ENCODE data around the gene PHACTR3.

Gene PHACTR3

DNA sequence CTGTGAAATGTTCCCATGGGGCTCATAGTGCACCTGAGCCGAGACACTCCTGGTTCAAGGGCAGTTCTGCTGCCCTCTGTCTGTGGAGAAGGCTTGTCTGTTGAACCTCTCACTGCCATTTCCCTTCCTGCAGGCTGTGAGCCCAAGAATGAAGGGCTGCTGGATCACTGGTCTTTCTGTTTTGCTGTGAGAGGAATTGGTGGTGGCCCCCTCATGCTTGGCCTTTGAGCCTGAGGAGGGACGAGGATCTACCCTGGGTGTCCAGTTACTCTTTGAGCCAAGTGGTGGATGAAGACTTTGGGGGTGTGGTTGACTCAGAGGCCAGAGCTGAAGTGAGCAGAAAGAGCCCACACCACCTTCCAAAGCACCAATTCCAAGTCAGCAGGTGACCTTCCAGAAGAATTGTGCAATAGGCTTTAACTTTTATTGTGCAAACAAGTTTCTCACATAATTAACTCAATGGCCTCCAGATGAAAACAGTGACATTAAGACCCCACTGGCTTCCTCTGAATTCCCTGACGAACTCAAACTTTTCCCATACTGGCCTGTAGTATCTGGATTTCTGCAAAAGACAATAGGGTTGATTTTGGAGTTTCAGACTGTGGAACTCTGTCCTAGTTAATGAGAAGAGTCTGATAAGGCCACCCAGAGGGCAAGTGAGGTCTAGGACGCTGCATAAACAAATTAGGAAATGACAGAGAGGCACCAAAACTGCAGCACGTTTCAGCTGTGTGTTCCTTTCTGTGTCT is 101.5 kb downstream of the PHACTR3 start:
- no peak for DNase-seq

DNA sequence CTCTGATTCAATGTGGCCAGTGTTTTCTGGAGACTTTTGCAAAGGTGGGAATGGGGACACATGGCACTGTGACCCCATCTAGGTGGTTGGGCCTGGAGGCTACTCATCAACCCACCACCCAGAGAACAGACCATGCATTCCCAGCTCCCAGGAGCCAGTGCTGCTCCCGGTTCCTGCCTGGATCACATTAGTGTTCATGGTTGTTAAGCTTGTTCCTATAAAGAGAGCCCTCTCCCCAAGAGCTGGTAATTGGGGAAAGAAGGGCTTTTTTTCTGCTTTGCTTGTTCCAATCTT is 102.0 kb downstream of the PHACTR3 start:
- no peak for DNase-seq

DNA sequence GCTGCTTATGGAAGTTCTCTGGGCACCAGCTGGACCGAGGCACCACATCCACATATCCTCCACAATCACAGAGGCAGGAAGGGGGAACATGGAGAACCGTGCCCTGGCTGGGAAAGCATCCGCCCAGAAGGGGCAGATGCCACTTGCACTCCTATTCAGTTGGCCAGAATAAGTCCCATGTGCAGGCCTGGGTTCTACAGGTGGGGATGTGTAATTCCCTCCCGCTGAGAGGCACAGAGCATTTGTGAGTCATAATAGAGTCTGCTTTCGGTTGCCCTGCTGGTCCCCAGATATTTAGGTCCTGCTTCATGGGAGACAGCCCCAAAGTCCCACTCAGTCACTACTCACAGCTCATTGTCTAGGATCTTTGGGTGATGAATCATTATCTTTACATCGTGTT is 104.0 kb downstream of the PHACTR3 start:
- DNase-seq = no peak

DNA sequence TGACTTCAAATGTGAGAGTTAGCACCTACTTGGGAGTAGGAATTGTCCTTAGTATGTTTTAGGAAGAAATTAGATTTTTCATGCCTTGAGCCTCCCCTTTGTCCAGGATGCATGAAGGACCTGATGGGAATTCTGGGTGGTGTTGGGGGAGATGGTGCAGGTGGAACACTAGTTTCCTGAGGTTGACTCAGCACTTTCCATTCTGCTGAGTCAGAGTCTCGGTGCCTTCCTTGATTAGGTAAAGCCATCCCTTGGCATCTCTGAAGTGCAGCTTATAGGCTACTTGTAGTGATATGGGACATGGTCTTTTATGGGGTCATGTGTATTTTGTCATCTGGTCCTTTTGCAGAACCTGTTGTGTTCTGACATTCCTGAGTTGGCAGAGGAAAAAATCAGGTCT is 105.3 kb downstream of the PHACTR3 start:
- no peak for DNase-seq

DNA sequence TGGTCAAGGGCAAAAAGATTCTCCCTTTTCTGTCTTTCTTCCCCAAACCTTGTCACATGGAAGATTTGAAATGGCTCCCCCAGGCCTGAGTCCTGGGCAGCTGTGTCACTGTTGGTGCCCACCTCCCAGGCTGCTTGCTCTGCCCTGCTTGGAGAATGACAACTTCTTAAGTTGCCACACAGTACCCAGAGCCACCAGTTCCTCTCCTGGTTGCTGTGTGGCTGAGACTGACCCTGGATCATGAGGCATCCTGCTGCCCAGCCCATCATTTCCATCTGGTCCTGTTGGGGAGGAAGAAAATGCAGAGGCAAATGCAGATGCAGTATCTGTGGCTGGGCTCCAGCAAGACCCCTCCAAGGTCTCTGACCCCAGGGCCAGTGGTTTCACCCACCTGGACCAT is 113.7 kb downstream of the PHACTR3 start:
- peak; percentile 19 for DNase-seq

DNA sequence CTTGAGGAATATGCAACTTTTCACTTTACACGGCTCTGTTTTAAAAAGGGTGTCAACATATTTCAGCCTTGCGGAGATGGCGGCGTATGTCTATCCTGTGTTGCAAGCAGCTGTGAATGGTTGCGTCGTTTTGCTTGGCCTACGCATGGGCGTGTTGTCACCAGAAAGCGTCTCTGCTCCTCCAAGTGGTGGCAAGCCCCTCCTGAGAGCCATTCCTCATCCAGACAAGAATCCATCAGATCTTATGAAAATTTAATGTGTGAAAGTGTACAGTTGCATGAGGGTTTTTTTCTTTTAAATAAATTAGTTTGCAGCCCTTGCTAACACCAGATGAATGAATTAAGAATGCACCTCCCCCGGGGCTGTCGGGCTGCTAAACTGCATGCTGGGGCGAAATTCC is 114.4 kb downstream of the PHACTR3 start:
- DNase-seq = peak; percentile 38

DNA sequence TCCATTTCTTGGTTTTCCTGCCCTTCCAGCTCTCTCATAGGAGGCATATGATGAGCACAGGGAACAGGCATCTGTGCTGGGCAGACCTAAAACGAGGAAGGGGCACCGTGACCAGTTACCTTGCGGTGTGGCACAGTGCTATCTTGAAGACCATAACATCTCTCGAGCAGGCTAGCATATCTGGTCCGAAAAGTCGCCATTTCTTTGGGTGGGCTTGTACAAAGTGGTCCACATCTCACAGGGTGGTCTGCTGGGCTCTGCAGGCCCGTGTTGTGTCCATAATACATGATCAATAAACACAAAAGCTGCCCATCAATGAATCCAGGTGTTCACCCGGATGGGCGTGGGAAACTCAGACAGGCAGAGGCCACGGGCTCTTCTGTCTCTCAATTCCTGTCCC is 115.7 kb downstream of the PHACTR3 start:
- no peak for DNase-seq

DNA sequence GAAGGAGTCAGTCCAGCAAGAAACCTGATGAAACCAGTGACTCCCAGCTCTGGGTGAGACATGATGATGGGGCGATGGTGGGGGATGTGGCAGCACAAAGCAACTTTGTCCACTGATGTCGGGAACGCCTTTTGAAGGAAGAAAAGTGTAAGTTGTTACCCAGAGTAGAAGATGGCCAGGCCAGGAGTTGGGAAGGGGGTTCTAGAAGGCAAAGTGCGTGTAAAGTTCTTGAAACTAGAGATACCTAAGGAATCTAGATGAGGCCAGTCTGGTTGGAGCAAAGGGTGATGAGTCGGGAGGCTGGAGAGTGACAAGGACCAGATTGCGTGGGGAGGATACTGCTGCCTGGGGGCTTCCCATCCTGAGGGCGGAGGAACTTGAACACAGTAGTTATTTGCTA is 117.0 kb downstream of the PHACTR3 start:
- DNase-seq = no peak

DNA sequence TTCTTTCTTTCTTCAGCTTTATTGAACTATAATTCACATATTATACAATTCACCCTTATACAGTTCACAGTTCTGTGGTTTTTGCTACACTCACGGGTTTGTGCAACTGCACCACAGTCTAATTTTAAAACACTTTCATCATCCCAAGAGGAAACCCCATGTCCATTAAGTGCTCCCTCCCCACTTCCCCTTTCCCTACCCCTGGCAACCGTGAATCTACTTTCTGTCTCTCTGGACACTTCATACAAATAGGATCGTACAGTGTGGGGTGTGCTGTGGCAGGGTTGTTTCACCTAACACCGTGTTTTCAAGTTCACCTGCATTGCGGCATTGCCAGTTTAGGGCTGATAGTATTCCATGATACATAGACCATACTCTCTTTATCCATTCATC is 118.8 kb downstream of the PHACTR3 start:
- DNase-seq = peak; percentile 91

DNA sequence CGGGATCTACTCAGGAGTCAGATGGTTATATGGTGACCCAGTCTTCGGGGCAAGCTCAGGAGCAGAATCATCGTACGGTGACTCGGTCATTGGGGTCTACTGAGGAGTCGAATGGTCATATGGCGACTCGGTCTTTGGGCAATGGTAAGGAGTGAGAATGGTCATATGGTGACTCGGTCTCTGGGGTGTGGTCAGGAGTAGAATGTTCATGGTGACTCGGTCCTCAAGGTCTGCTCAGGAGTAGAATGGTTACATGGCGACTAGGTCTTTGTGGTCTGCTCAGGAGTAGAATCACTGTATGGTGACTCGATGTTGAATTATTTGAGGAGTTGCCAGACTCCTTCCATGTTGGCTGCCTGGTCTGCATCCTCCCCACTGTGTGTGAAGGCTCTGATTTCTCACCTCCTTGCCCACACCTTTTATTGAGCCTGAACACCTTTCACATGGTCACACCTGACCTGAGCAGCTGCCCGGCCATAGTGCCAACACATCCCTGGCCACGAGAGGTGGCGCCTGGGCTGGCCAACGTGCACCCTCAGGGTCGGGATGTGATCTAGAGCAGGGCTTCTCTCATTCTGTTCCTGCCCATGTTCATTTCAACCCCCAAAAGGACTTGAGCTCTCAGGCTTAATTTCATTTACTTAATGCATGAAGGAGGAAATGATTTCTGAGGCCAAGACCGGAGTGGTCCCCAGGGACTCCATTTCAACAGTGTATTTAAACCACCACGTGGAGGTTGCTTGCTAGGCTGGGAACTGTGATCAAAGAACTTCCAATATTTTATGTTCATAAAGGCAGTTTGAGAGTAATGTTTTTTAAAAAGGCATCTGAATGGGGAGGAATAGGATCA is 119.5 kb downstream of the PHACTR3 start:
- peak; percentile 5 for DNase-seq

DNA sequence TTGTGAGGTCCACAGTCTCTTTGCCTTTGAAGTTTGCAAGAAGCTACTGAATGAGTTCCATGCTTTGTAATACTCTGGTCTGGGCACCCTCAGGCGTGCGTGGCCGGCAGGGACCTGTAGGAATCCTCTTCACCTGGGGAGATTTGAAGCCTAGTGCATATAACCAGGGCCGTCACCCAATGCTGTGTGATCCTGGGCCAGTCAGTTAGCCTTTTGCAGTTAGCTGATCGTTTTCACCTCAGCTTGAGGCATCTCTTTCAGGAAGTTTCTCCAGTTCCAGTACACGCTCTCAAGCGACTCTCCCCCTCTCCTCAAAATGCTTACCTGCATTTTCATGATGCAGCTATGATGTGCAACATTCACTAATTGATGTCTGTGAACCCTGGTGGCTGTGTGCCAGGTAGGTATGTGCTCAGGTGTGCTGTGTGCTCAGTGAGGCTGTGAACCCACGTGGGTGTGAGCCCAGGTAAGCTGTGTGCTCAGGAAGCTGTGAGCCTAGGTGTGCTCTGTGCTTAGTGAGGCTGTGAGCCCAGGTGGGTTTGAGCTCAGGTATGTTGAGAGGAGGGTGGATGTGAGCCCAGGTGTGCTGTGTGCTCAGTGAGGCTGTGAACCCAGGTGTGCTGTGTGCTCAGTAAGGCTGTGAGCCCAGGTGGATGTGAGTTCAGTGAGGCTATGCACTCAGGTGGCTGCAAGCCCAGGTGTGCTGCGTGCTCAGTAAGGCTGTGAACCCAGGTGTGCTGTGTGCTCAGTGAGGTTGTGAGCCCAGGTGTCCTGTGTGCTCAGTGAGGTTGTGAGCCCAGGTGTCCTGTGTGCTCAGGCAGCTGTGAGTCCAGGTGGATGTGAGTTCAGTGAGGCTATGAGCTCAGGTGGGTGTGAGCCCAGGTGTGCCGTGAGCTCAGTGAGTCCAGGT is 120.4 kb downstream of the PHACTR3 start:
- DNase-seq = no peak

DNA sequence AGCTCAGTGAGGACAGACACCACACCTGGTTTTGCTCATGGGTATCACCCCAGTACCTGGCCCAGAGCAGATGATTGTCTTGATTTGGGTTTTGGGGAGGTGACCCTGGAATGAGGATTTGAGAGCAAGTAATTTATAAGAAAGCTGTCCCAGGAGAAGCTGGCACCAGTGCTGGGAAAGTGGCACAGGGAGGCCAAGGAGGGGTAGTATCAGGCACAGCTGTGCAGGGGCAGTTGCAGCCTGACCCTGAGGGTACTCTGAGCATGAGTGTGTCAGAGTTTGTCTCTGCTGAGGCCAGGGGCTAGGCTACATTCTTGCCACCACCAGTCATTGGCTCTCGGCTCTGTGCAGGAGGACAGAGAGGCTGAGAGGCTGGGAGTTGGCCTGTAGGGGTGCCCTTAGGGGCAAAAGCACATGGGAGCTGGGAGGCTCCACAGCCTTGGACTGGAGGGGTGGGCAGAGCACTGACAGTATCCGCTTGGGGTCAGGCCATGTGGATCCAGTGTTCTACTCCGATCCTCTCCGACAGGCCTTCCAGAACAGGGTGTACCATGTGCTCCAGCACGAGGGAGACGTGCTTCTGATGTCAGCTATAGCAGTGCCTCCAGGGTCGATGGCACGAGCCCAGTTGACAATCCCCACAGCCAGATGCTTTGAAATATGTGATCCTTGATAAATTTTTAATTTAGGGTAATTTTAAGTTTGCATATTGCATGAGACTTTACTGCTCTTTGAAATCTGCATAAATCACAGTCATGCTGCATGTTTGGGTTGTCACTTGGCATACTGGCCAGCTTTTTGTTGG is 121.3 kb downstream of the PHACTR3 start:
- no peak for DNase-seq

DNA sequence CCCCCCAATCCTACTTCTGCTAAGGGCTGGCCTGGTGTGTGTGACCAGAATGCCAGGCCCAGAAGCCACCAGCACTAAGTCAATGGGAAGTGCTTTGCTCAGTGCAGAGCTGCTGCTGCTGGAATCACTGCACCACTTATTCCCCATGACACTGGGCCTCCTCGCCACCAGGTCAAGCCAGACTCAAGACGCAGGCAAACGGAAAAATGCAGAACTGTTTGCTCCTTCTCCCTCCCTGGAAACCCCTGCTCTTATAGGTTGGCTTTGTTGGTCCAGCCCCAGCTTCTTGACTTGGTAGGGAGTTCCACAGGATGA is 121.9 kb downstream of the PHACTR3 start:
- no peak for DNase-seq

DNA sequence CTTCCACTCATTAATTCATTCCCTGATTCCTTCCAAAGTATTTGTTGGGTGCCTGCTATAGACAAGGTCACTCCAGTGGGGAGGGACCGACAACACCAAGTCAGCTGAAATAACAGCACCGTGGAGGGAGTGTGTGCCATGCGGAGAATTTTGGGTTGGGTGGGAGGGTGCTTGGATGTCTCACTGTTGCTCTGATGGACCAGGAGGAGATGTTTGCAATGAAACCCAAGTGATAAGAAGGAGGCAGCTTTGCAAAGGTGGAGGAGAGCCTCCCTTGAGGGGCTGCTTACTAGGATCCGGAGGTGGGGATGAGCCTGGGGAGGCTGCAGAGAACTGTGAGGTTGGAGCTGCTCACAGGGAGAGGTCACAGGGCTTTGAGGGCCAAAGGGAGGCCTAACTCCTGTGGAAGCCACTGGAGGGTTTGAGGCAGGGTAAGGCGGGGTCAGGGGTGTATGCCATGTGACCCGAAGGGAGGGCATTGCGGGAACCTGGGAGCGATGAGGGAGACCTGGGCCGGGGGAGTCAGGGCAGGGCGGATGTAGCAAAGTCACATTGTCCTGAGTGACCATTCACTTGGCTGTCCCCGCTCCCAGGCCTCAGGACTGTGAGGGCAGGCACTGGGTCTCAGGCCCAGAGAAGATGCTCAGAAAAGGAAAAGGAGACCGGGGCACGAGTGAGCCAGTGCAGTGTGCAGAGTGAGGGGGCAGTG is 124.5 kb downstream of the PHACTR3 start:
- DNase-seq = no peak

DNA sequence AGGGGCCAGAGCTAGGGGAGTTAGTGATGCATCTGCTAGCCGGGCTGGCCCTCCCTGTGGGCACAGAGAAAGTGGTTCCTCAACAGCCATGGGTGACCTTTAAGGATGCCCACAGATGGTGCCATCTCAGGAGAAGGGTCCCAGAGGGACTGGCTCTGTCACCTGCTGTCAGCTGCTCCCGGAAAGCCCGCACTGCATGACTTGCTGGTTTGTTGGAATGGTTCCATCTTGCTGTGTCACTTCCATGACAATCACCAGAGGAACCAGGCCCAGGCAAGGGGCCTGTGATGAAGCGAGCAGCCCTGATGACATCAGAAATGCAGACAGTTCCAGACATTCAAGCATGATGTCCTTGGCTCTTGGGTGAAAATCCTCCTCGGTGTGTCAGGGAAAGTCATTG is 125.2 kb downstream of the PHACTR3 start:
- DNase-seq = no peak

DNA sequence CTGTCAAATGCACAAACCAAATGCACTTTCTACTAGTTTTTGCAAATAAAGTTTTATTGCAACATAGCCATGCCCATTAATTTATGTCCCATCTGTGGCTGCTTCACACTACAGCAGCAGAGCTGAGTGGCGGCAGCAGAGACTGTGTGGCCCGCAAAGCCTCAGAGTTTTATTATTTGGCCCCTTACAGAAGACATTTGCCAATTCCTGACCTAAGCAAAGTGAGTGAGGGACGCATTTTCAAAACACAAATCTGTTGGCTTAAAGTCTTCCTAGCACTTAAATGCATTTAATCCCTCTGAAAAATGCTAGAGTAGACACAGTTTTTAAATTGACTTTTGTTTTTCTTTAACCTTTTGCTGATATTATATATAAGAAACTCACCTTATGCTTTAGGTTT is 126.4 kb downstream of the PHACTR3 start:
- DNase-seq = no peak

DNA sequence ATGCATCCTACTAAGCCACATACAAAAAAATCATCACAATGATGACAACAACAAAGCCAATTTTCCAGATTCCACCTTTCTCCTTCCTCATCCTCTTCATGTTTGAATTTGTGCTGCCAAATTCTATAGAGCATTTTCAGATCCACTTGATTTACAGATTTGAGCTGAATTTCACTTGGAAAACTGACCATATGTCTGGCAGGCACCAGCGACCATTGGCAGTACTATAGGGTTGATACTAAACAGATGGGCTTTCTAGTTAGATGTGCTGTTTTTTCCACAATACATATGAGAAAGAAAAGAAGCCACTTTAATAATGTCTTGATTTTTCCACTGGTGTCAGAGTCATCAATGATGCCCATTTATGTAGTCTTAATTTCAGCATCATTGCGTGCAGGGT is 127.0 kb downstream of the PHACTR3 start:
- no peak for DNase-seq

DNA sequence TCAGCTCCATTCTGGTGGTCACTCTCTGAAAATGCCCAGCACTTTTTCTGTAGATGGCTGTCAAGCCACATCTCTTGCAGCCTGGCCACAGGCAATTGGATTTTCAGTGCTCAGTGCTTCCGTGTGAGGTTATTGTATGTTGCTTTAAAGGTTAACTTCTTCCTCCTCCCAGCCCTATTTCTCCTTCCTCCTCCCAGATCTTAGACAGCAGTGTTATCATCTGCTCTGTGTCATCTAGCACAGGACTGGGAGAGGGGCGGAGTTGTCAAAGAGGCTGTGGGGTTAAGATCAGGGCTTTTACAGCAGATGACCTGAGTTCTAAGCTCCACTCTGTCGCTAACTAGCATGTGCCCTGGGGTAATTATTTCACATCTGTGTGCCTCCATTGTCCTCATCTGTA is 129.0 kb downstream of the PHACTR3 start:
- DNase-seq = peak; percentile 60

DNA sequence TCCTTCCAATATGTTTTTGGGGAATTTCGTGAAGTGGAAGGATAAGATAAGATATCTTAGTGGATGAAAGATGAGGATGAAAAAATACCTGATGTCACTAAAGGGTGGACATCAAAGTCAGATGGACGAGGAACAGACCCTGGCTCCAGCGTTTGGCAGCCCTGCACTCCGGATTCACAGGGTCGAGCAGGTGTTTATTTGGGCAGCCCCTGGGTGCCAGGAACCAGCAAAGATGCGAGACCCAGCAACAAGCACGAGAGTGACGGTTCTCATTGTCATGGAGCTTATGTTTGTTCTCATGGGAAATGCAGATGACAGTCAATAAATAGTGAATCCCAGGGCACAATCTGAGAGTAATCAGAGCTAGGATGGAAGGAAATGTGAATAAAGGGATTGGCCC is 131.1 kb downstream of the PHACTR3 start:
- DNase-seq = no peak

DNA sequence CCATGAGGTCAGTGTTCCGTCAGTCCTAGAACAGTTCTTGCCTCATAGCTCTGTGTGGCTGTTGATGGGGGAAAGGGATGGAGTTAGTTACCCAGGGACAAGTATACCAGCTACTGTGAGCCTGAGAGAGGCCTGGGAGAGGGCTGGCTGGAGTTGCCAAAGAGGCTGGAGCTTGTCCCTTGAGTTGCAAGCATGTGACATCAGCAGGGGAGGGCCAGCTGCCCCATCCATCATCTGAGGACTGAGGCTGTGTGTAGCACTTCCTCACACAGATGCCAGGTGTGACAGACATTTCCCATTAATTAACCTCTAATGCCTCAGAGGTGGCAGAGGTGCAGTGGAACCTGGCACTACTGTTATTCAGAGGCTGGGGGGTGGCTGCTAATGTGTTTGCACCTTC is 131.6 kb downstream of the PHACTR3 start:
- DNase-seq = no peak

DNA sequence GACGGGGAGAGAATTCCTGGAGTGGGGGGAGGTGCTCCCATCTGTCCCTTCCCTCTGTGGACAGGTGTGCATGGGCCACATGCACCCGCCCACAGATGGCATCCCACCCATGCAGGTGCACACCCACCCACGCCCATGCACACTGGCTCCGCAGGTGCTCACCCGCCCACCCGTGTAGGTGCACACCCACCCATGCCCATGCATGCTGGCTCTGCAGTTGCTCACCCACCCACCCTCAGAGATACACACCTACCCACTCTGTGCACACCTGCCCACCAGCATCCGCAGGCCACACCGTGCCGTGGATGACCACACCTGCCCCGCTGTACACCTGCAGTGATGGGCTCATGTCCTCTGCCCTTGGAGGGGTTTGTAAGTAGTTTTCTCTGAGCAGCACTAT is 132.0 kb downstream of the PHACTR3 start:
- no peak for DNase-seq

DNA sequence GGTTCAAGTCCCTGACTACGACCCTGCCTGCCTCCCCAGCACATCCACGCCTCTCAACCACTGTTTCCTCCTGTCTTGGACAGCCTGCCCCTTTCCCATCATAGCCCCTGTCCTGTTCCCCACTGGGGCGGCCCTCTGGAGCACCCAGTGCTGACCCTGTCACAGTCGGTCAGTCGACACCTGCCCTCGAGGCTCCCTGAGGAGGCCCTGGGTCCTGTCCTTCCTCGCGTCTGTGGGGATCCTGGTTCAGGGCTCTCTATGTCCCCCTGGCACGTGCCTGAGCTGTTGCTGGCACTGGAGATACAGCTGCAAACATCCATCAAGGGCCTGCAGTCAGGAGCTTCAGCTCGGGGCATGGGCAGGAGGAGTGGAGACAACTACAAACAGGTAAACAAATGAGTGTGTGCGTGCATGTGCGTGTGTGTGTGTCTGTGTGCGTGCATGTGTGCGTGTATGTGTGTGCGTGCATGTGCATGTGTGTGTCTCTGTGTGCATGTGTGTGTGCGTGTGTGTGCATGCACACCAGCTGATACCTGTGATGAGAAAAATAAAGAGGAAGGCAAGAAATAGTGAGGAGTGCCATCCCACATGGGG is 132.8 kb downstream of the PHACTR3 start:
- DNase-seq = no peak

All from inflammatory macrophage treated with lipopolysaccharide for 4 hours (primary cell).